ENCODE data around the gene COPS4.

COPS4 gene

GRCh38 chr4:83096397-83096796 lies 61.4 kb downstream of the COPS4 start:
- H3K4me3 ChIP-seq (ENCODE audit: control insufficient read depth, low read depth, low read length), result no peak overlapping the region
- no peak for DNase-seq (ENCODE audit: low read depth)

GRCh38 chr4:83104991-83105390 lies 70.0 kb downstream of the COPS4 start:
- TF ChIP-seq, protein P1, sequence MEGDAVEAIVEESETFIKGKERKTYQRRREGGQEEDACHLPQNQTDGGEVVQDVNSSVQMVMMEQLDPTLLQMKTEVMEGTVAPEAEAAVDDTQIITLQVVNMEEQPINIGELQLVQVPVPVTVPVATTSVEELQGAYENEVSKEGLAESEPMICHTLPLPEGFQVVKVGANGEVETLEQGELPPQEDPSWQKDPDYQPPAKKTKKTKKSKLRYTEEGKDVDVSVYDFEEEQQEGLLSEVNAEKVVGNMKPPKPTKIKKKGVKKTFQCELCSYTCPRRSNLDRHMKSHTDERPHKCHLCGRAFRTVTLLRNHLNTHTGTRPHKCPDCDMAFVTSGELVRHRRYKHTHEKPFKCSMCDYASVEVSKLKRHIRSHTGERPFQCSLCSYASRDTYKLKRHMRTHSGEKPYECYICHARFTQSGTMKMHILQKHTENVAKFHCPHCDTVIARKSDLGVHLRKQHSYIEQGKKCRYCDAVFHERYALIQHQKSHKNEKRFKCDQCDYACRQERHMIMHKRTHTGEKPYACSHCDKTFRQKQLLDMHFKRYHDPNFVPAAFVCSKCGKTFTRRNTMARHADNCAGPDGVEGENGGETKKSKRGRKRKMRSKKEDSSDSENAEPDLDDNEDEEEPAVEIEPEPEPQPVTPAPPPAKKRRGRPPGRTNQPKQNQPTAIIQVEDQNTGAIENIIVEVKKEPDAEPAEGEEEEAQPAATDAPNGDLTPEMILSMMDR (conservative IDR thresholded peaks at IDR 0.05; ENCODE audit: control insufficient read depth, insufficient read depth, low read depth, low read length), result no peak
- no peak for DNase-seq (ENCODE audit: low read depth)
- H3K4me3 ChIP-seq (ENCODE audit: control insufficient read depth, low read depth, low read length), result no peak overlapping the region

More at GRCh38 chr4:83096397-83096796, 61.4 kb downstream of the COPS4 start:
- TF ChIP-seq, protein P1 (conservative IDR thresholded peaks at IDR 0.05; ENCODE audit: control insufficient read depth, insufficient read depth, low read depth, low read length), result no peak

DNA sequence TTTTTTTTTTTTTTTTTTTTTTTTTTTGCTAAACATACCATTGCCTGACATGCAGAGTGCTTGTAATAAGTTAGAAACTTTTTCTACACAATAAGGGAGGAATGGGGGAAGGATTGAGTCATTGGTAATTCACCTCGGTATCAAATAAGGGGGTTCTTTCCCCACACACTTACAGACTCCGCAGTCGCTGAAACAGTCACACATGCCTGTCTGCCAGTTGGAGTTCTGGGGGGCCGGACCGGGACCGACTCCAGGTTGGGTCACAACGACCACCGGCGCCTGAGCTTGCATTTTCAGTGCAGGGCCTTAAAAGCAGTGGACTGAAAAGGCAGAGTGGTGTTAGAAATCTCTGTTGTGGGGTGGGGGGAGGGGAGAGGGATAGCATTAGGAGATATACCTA lies 72.6 kb downstream of the COPS4 start:
- no peak for DNase-seq (ENCODE audit: low read depth)
- TF ChIP-seq, protein P1 (conservative IDR thresholded peaks at IDR 0.05; ENCODE audit: control insufficient read depth, insufficient read depth, low read depth, low read length), result no peak
- no peak overlapping the region for H3K4me3 ChIP-seq (ENCODE audit: control insufficient read depth, low read depth, low read length)

DNA sequence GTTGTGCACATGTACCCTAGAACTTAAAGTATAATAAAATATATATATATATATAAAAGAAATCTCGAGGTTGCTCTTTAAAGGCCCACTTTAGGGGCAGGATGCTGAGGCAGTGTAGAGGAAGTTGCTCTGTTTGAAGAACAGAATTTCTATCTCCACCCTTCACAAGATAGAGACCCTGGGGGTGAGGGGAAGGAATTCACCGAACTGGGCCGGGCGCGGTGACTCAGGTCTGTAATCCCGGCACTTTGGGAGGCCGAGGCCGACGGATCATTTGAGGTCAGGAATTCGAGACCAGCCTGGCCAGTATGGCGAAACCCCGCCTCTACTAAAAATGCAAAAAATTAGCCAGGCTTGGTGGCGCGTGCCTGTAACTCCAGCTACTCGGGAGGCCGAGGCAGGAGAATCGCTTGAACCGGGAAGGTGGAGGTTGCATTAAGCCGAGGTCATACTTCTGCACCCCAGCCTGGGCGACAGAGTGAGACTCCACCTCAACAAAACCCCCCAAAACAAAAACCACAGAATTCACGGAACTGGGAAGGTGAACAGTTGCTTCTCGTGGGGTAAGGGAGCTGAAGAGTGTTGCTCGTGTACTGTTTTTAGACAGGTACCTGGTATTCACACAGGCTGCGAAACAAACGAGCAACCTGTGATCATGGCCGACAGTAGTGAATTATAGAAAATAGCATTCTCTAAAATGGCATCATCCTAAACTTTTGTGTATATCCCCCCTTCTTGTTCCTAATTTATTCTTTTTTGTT lies 73.3 kb downstream of the COPS4 start:
- no peak for DNase-seq (ENCODE audit: low read depth)
- H3K4me3 ChIP-seq (ENCODE audit: control insufficient read depth, low read depth, low read length), result no peak overlapping the region
- TF ChIP-seq, protein P1 (conservative IDR thresholded peaks at IDR 0.05; ENCODE audit: control insufficient read depth, insufficient read depth, low read depth, low read length), result no peak

DNA sequence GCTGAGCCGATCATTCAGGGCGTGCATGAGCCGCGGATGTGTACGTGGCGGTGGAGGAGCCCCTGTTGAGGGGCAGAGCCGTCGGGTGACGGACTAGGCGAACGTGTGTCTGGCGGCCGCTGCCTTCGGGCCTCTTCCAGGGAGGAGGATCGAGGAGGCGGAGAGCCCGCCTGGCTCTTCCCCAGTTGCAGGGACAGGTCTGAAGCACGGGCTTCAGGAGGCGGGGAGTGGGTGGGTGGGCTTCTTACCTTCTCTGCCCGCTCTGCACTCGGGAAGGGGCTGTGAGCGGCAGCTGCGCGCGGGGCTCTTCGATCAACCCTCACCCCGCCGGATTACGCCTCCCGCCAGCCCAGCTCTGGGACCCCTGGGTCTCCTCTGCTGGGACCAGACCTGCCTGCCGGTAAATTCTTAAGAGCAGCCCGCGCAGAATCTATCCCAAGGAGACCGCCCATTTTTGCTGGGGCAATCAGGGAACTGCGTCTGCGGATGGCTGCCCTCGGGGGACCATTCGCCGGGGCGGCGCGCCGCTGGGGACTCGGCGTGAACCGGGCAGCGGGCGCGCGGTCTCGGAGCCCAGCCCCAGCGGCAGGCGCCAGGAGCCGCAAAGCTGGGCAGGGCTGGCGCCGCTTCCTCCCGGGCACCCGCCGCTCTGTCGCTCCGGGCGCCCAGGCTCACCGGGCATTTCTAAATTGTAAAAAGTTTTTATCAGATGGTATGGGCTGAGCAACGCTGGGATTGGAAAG lies 74.7 kb downstream of the COPS4 start:
- H3K4me3 ChIP-seq (ENCODE audit: control insufficient read depth, low read depth, low read length), result peak overlapping the region; percentile 53
- DNase-seq (ENCODE audit: low read depth), result peak; percentile 14
- TF ChIP-seq, protein P1 (conservative IDR thresholded peaks at IDR 0.05; ENCODE audit: control insufficient read depth, insufficient read depth, low read depth, low read length), result no peak

GRCh38 chr4:83110223-83110945 lies 75.4 kb downstream of the COPS4 start:
- H3K4me3 ChIP-seq (ENCODE audit: control insufficient read depth, low read depth, low read length), result peak overlapping the region; percentile 53
- DNase-seq (ENCODE audit: low read depth), result peak; percentile 68
- TF ChIP-seq, protein P1 (conservative IDR thresholded peaks at IDR 0.05; ENCODE audit: control insufficient read depth, insufficient read depth, low read depth, low read length), result peak; percentile 64

All from fibroblast of mammary gland (primary cell).